ENCODE measurements around the gene CNOT11.

CNOT11 gene

DNA sequence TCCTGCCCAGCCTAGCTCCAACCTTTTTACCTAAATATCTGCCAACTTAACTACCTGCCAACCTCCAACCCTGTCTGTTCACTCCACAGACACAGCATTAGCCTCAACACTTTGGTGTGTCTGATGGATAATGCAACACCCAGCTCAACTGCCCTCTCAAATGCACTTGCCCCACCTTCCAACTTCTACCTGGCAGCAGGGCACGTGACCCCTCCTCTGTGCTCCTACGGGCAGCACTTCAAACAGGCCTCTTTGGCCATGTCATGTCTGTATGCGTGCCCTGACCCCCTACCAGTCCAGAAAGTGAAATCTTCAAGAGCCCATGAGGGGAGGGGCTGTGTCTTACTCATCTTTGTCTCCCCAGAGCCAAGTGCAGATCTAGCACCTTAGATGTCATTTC, 30.3 kb downstream of the CNOT11 start:
- no peak for DNase-seq

DNA sequence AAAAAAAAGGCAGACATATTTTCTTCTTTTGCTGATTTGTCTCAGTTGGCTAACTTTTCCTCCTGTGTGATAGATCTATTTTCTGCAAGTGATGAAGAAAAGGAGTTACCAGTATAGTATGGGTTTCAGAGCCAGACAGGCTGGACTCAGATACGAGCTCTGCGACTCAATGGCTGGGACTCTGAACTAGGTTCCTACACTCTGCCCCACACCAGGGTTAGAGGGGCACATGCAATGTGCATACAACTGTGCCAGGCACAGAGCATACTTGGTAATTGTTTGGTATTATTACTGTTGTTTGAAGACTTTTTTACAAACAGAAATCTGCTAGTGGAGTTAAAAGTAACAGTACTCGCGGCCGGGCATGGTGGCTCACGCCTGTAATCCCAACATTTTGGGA, 34.0 kb downstream of the CNOT11 start:
- DNase-seq: no peak

DNA sequence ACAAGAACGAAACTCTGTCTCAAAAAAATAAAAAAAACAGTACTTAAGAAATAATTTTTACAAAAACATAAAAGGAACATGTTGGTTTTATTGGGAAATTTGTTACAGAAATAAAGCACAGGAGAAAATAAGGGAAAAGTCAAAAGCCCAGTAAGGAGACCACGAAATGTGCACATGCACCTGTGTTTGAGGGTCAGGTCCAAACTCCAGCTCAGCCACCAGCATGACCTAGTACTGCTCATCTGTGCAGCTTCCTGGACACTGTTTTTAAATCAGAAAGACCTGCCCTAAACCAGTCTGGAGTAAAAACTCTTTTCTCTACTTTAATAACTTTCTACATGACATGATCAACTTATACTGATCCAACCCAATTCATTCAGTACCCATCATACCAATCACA, 34.6 kb downstream of the CNOT11 start:
- no peak for DNase-seq

DNA sequence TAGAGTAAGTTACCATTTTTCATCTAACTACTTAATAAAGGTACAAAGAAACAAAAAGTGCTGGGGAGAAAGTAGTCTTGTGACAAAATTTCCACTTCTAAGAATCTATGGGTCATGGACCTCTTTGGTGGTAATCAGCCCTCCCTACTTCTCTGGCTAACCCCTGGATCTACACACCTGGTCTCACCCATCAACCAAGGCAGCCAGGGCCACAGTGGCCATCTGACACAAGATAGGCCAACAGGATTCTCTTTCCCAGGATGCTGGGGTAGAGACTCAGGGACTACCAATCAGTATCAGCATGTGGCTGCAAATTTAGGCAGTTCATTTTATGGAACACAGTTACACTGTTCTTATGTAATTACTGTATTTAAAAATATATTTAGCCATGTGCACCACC, 38.0 kb downstream of the CNOT11 start:
- DNase-seq: no peak

DNA sequence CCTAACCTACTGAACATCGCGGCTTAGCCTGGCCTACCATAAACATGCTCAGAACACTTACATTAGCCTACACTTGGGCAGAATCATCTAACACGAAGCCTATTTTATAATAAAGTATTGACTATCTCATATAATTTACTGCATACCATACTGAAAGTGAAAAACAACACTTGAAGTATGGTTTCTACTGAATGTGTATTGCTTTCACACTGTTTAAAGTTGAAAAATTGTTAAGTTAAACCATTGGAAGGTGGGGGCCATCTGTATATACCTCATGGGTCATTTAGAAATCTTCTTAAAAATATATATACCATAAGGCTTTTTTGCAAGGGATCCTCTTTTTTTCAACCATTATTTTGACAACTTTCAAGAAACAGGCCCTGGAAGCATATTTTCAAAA, 39.3 kb downstream of the CNOT11 start:
- no peak for DNase-seq

DNA sequence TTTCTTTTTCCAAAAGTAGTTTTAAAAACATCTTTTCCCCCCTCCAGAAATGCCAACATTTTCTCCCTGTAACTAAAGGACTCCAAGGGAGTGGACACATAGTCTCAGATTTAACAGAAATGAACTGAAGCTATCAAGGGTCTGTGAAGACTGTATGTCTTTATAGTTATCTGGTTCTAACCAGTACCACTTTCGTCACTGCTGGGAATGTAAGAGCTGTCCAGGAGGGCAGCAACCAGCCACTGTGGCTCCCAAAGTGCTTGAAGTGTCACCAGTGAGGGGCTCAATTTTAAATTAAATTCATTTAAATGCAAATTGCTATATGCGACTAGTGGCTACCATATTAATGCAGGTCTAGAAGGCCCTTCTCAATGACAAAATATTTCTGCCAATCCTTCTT, 40.9 kb downstream of the CNOT11 start:
- no peak for DNase-seq

DNA sequence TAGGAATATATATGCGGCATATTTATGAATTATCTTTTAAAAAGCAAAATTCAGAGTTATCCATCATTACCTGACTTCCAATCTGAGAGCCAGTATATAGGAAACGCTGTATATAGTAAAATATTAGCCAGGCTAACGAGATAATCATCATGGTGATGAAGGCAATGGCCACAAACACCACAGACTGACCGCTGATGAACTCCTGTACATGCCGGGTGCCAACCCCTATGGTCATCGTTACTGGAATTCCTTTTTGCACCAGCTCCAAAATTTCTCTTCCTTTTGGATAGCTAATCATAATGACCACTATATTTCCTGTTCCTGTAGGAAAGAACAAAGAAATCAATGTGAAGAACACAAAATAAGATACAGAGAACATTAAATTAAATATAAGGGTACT, 42.2 kb downstream of the CNOT11 start:
- DNase-seq: no peak

DNA sequence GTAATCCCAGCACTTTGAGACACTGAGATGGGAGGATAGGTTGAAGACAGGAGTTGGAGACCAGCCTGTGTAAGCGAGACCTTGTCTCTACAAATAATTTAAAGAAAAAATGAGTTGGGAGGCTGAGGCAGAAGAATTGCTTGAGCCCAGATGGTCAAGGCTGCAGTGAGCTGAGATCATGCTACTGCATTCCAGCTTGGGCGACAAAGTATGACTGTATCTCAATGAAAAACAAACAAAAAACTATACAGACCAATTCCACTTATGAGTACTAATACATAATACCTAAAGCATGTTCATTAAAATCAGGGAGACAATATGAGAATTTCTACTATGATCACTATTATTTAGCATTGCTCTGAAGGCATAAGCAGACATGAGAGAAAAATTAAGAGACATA, 43.2 kb downstream of the CNOT11 start:
- no peak for DNase-seq

DNA sequence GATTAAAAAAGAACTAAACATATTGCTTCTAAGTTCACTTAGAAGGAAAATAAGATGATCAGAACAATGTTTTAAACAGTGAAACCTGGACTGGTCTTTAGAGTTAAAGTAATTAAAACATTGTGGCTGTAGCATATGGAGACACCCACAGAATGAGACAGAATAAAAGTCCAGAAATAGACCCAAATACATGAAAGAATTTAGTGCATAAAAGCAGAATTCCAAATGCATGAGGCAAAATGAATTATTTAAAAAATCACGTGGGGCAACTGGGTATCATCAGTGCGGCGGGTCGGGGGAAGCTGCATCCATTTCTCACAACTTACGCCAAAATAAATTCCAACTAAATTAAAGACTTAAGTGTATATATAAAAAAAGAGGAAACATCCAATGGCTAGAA, 43.7 kb downstream of the CNOT11 start:
- no peak for DNase-seq

DNA sequence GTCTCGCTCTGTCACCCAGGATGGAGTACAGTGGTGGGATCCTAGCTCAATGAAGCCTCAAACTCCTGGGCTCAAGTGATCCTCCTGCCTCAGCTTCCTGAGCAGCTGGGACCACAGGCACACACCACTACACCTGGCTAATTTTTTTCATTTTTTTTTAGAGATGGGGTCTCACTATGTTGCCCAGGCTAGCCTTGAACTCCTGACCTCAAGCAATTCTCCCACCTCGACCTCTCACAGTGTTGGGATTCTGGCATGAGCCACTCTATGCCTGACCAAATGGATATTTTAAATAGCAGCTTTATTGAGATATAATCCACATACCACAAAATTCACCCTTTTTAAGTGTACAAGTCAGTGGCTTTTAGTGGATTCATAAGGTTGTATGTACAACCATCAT, 44.7 kb downstream of the CNOT11 start:
- no peak for DNase-seq

DNA sequence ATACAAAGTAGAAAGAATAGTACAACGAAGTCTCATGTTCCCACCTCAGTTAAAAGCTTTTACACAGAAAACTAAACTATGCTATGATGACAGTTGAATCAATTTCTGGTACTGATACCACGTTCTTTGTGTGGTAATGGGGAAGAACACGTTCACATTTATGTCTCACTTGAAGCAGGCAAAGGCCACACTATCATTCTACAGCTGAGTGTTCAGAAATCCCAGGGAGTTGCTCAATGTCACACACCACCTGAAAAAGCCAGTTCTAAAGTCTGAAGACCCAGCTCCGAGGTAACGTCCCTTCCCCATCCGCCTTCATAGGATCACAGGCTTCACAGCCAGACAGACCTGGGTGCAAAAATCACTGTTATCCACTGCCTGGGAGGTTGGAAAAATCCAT, 46.9 kb downstream of the CNOT11 start:
- DNase-seq: no peak

DNA sequence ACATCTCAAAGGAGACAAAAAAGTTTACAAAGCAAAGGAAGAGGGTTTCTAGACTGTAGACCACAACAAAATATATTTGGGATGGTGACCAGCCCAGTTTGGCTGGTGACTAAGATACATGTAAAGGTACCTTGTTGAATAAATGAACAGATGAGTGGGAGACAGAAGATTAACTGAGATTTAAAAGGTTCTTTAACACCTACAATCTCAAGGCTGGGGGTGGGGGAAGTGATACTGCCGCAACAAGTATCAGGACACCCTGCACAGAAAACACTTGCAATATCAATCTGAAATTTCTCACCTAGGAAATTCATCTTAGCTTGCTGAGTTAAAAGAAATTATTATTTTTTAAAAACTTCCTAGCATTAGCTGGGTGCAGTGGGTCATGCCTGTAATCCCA, 47.5 kb downstream of the CNOT11 start:
- DNase-seq: no peak

DNA sequence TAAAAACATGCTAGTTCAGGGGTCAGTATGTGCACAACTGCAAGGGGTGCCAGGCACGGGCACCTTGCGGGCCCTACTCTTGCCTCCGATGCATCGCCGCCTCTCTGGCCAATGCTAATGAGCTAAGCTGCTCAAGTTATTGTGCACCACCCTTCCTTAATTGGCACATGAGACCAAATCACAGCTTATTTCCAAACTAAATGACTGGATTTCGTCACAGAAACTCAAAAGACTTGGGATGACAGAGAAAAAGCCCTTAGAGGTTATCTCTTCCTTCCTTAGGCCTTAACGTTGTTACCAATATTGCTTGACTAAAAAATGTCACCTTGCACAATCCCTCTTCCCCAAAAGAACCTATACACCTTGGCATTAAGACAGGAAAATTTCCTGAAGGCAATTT, 48.1 kb downstream of the CNOT11 start:
- no peak for DNase-seq

DNA sequence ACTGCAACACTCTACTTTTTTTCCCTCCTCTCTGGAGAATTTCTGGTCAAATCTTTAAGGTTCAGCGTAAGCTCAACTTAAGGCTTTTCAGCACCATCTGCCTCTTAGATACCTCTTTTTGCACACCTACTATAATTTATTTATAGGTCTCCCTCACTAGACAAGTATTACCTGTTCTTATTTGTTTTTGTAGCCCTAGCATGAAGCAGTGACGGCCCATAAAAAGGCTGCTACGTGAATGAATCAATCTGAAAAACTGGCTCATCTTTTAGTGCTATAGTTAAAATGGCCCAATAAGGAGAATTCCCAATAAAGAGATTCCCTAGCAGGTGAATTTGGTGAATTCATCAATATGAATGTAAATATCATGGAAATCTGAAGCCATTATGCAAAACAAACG, 49.3 kb downstream of the CNOT11 start:
- no peak for DNase-seq

DNA sequence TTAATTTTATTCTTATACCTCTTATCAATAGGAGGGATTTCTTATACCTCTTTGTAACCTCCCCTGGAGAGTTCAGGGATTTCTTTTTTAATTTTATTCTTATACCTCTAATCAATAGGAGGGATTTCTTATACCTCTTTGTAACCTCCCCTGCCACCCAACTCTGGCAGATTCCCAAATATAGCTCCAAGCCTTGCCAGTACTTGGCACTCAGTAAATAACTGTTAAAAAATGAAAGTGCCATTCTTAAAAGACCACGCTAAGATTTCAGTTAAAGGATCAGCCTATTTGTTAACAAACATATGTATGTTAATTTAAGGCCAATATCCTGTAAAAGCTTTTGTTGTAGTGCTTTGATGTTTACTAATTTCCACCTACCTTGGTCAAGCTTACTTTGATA, 51.0 kb downstream of the CNOT11 start:
- DNase-seq: no peak

DNA sequence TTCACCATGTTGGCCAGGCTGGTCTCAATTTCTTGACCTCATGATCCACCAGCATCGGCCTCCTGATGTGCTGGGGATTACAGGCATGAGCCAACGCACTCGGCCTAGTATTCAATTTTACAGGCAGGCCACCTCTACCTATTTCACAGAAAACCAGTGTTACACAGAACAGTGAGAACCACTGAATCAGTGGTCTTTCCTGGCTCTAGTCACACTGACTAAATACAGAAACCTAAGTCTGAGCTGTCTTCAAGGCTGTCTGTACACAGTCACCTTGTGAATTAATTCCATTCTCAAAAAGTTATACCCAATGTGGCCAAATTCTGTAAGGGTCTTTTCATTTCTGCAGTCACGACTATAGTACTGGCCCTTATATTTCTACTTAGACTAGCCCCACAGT, 52.3 kb downstream of the CNOT11 start:
- no peak for DNase-seq

DNA sequence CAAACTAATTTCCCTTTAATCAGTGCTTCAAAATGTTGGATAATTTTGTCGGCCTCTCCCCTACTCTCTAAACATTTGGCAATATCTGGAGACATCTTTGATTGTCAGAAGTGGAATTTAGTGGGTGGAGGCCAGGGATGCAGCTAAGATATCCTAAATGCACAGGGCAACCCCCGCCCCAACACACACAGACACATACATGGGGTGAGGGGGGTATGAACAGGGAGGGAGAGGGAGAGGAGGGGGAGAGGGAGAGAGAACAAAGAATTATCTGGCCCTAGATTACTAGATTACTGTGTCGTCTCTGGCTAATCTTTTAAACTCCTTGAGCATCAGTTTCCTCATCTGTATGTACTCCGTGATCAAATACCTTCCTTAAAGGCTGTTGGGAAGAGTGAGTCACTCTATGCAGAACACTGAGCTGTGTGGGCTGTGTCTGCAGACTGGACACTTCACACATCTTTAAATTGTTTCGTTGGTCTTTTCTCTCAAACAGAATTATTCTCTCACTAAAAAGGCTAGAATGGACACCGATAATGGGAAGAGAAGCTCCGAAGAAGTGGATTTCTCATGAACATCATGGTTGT, 52.9 kb downstream of the CNOT11 start:
- no peak for DNase-seq

DNA sequence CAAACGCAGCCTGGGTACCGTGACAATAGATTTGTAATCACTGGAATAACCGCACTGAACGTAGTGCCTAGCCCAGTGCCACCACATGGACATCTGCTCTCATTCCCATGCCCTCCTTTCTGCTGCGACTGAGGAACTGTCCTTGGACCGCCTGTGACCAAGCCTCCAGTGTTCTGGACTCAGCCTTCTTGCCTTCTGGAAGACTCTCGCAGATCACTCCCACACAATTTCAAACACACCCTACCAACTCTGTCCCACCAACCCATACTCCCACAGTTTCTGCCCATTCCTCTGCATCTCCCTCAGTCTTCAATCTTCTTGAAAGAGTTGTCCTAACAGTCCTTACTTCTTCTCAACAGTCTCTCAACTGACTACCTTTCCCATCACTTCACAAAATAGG, 53.7 kb downstream of the CNOT11 start:
- DNase-seq: no peak

DNA sequence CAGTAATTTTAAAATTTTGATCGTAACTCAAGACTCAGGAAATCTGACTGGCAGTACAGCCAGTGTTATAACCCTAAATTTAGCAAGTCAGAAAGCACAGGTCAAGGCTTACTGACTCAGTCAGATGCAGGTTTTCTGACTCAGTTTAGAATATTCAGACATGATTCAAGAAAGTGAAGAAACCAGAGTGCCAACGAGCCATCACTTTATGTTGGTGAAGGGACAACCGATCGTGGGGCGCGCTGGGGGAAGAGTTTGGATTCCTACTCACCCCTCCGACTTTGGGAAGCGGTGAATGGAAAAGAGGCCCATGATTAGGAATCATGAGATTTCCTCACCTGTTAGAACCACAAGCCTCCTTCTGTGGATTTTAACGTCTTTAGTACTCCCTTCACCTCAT, 54.8 kb downstream of the CNOT11 start:
- no peak for DNase-seq

DNA sequence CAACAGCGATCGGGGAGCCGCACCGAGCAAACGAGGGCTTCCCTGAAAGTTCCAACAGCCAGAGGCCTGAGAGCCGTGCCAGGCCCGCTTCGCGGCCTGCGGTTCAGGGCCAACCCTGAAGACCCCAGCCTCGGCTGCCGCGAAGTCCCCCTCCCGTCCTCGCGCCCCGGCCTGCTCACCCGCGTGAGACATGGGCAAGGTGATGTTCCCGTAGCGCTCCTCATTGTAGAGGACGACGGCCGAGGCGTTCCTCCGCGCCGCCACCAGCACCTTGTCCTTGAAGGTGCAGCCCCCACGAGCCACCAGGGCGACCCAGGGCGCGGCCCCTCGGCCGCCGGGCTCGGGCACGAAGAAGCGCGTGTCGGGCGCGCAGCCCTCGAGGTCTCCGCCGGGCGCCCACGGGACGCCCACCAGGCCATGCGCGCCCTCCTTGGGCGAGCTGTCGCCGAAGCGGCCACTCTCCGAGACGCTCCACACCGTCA, 55.3 kb downstream of the CNOT11 start:
- DNase-seq: no peak

DNA sequence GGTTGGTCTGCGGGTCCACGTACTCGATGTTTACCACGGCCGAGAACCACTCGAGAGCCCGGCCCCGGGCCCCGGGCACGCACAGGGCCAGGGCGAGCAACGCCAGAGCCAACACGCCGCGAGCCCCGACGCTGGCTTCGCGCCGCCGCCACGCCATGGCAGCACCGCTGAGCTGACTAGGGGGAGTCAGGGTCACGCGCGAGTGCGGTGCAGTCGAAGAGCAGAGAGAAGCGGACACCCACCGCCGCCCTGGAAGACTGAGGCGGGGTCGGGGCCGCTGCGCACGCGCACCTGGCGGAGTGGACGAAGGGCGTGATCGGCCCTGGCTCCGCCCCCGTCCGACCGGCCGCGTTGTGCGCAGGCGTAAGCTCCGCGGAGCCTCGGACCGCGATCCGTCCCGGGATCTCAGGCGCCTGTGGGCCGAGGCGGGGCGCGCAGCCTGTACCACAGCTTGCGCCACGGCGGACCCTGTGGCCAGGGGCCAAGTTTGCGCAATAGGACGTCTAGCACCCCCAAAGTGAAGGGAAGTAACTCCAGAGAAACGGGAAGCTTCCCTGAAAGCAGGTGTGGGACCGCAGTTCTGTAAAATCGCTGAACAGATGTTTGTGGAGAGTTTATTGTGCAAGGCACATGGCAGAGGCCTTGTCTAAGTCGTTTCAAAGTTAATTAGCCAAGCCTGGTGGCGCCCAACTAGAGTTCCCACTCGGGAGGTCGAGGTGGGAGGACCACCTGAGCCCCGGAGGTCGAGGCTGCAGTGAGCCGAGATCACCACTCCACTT, 55.9 kb downstream of the CNOT11 start, which contains the start of gene RNF149:
RNF149 (minus strand) TSS at position 270 of the 779 bp plus-strand sequence; CDS start at position 157, 113 bp downstream.
- peak; percentile 61 for DNase-seq

DNA sequence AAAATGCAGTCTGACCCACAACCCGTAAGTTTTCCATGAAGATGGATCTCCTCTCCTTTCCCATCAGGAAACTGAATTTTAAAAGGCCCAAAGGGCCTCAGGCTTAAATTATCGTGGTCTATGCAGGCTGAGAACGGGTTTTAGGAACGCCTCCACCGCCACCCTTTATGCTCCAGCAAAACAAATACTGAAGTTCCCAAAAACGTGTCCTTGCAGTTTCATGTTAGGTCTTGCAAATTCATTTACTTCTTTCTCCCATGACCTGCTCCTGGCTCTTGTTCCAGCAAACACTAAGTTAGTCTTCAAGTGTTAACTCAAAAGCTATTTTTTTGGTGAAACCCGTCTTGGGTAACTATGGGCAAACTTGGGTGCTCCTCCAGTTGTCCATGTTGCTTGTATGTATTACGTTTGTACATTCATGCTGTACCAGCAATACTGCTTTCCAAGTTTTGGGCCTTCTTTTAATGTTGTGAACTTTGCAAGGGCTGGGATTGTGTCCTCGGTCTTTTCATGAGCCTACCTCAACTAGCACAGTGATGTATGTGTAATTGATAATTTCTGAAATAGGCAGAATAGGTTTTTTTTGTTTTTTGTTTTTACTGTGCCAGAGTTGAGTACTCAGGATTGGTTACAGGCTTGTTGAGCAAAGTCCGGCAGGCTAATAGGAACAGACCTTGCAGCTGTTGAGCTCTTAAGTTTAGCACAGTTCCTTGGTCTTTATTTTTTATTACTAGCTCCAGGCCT, 57.6 kb downstream of the CNOT11 start:
- DNase-seq: no peak

DNA sequence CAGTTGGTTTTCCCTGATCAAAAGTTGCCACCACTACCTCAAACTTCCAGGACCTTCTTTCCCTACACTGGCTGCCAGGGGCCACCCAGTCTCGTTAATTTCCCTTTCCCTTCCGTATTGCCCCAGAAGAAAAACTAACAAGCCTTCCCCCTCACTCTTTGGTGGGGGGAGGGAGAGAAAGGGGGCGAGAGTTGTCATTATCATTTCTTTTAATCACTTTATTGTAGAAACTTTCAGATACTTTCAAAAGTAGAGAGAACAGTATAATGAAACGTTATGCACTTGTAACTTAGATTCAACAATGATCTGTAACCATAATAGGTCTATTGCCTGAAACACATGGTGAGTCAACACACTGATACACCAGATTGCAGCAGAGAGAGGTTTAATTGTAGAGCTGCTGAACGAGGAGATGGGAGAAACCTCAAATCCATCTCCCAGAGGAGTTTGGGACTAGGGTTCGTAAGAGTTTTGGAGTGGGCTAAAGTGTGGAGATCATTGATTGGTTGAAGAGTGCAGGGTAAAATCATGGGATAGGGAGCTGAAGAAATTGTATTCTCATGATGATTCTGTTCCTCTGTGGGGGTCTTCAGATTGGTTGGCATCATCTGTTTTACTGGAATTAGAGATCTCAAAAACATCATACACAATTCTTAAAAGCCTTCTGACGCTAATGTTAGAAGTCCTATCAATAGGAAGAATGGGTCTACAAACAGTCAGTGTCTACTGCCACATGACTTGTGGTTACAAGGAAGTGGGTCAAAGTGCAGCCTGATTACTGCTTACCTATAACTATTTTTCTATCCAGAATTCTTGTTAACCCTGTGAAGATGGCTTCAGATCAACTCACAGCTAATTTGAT, 58.4 kb downstream of the CNOT11 start:
- no peak for DNase-seq

Data from DMS153 (cell line).